Small intestine (tissue), 7 donors: ENCODE data around the gene PFDN5. TPM values are rescaled to one million over a fixed set of nuclear protein-coding genes. Genes with fewer than 3 reads are reported as not detected.
"Not testable (repeated sequence)": the region's sequence is repeated elsewhere in the genome, so short reads cannot be mapped to it uniquely, and the experiment has no call there.

Experiments used
- DNase-seq, 2 donors: peaks; one replicate each; pipeline versions ENCODE4 v3.0.0 to v3.0.0-alpha.2; 2013
- FAIRE-seq: peaks from 2 replicates; lab custom pipeline; 2012; peaks lifted over from hg19 to GRCh38; lab: Jason Lieb, UNC
- H3K27ac ChIP-seq, 3 donors: one replicate each; pipeline ENCODE4 v1.5.1; 2013; ENCODE audit warnings: low read length in 2 of 3, mild to moderate bottlenecking in 2 of 3, control low read depth in 1 of 3, inconsistent platforms in 1 of 3, low read depth in 1 of 3, moderate library complexity in 1 of 3
- H3K27me3 ChIP-seq, 3 donors: one replicate each; pipeline ENCODE4 v1.6.1; 2013; ENCODE audit warnings: low read length in 3 of 3, inconsistent platforms in 1 of 3; ENCODE audit not compliant: control insufficient read depth in 3 of 3, insufficient read depth in 3 of 3
- H3K36me3 ChIP-seq, 3 donors: one replicate each; pipeline ENCODE4 v1.6.1; 2013; ENCODE audit warnings: low read length in 3 of 3, inconsistent platforms in 1 of 3, low read depth in 1 of 3, mild to moderate bottlenecking in 1 of 3, moderate library complexity in 1 of 3; ENCODE audit not compliant: control insufficient read depth in 3 of 3, insufficient read depth in 2 of 3
- H3K4me1 ChIP-seq, 3 donors: one replicate each; pipeline ENCODE4 v1.6.1; 2013; ENCODE audit warnings: low read length in 2 of 3, inconsistent platforms in 1 of 3, low read depth in 1 of 3, mild to moderate bottlenecking in 1 of 3, moderate library complexity in 1 of 3; ENCODE audit not compliant: control insufficient read depth in 3 of 3, insufficient read depth in 2 of 3
- H3K4me3 ChIP-seq, 3 donors: one replicate each; pipeline ENCODE4 v1.5.1; 2013; ENCODE audit warnings: low read length in 3 of 3, control low read depth in 1 of 3, inconsistent platforms in 1 of 3, low read depth in 1 of 3, mild to moderate bottlenecking in 1 of 3, moderate library complexity in 1 of 3
- H3K9me3 ChIP-seq, 2 donors: one replicate each; pipeline ENCODE4 v1.6.1; 2013; ENCODE audit warnings: low read depth in 1 of 2, low read length in 1 of 2; ENCODE audit not compliant: control insufficient read depth in 2 of 2, insufficient read depth in 1 of 2
- WGBS, 3 donors: extraction: QIAGEN DNeasy Blood & Tissue Kit; methylation state at CpG; one replicate each; pipeline ENCODE4 v1.1.7; 2013; 5-methylcytosine and 5-hydroxymethylcytosine counted together
- polyA plus RNA-seq, 4 donors: library from polyadenylated mRNA; stranded (reverse) in 3 of 4; unstranded in 1 of 4; fragments of 200-250 nt in 3 of 4; fragments of 120-200 nt in 1 of 4; gene quantifications; one replicate each; pipeline versions ENCODE4 v1.2.1 to v1.2.3, GENCODE V29; 2013
- donor health status: healthy with polysubstance abuse.
- donor health status: control.
- donor health status: control.
- donor health status: Bipolar disorder and iron deficiency.
- donor health status: healthy.

The PFDN5 gene
- polyA plus RNA-seq, 4 donors: 620 to 1,223 (median 795) TPM

- Histone ChIP-seq H3K27ac (peak overlapping the region in 2 of 3 donors; percentile 82 to 97), H3K4me1 (peaks cover under 1 to 27% (median 3%) of the 10 kb centered on the region in 3 donors), H3K36me3 (no peaks in the 10 kb centered on the region), H3K9me3 (no peaks in the 10 kb centered on the region), H3K4me3 (peak overlapping the region; percentile 57 to 73 (median 57)), H3K27me3 (peaks cover 0 to 48% (median 0%) of the 10 kb centered on the region in 3 donors)
- no peak for FAIRE-seq
- WGBS, 3 donors: 0 to 2% (median 1%) methylated on average over 21 to 50 of the region's 50 CpGs
- peak in 1 of 2 donors; percentile 44 for DNase-seq
Measured at GRCh38 chr12:53325511-53326061, 30.2 kb downstream of the PFDN5 start.

DNA sequence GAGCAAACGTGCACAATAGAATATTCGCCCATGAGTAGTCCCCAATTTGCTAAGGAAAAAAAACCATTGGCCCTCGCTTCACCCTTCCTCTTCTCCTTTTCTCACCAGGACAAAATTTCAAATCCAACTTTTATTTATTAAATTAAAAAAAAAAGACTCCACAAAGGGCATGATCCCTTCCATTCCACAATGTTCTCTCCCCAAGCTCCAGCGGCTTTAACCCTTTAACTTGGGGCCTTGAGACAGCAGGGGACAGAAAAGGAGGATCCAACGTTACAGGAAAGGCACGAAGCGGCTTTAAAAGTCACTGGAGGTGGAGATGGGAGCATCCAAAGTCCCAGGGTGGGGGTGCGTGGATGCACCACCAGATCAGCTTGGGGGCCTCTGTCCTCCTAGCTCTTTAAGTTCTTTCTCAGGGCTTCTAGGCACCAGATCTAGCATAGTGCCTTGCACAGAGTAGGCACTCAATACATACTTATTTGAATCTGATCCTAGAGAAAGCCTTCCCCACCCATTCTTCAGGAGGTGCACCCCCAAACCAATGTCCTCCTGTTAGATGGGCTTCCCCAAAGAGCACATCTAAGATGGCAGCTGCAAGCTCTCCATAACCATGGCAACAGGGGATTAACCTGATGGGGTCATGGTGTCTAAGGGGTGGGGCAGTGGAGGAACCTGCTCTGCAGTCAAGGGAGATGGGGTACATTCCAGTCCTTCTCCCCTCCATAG is 31.3 kb downstream of the PFDN5 start:
- H3K4me3 ChIP-seq: no peak overlapping the region
- peaks cover 0 to 48% (median 0%) of the 10 kb centered on the region in 3 donors for H3K27me3 ChIP-seq
- no peaks in the 10 kb centered on the region for H3K9me3 ChIP-seq
- H3K4me1 ChIP-seq: peaks cover 0 to 27% (median 3%) of the 10 kb centered on the region in 3 donors
- no peaks in the 10 kb centered on the region for H3K36me3 ChIP-seq
- FAIRE-seq (no peak), DNase-seq (no peak)
- 66 to 82% (median 70%) methylated on average over 8 of the region's 8 CpGs for WGBS, 3 donors
- no peak overlapping the region for H3K27ac ChIP-seq

- Histone ChIP-seq H3K9me3 (no peaks in the 10 kb centered on the region), H3K27me3 (peaks cover 0 to 56% (median 0%) of the 10 kb centered on the region in 3 donors), H3K36me3 (no peaks in the 10 kb centered on the region), H3K4me1 (peaks cover 0 to 23% (median 0%) of the 10 kb centered on the region in 3 donors), H3K27ac (no peak overlapping the region), H3K4me3 (no peak overlapping the region)
- DNase-seq (peak in 1 of 2 donors; percentile 19), FAIRE-seq (no peak)
- 65 to 81% (median 67%) methylated on average over 3 of the region's 3 CpGs for WGBS, 3 donors
Measured at GRCh38 chr12:53327435-53328042, 32.2 kb downstream of the PFDN5 start.

- no peak for FAIRE-seq
Measured at GRCh38 chr12:53328043-53328435, 32.7 kb downstream of the PFDN5 start.

GRCh38 chr12:53330671-53331070 is 35.3 kb downstream of the PFDN5 start:
- peaks cover 0 to 5% (median 0%) of the 10 kb centered on the region in 3 donors for H3K4me1 ChIP-seq
- H3K9me3 ChIP-seq: no peaks in the 10 kb centered on the region
- no peaks in the 10 kb centered on the region for H3K36me3 ChIP-seq
- DNase-seq (no peak), FAIRE-seq (no peak)
- H3K27ac ChIP-seq: no peak overlapping the region
- peaks cover 0 to 56% (median 3%) of the 10 kb centered on the region in 3 donors for H3K27me3 ChIP-seq
- no peak overlapping the region for H3K4me3 ChIP-seq
- 64 to 85% (median 72%) methylated on average over 5 of the region's 5 CpGs for WGBS, 3 donors

More at GRCh38 chr12:53328043-53328435, 32.7 kb downstream of the PFDN5 start:
- H3K27ac ChIP-seq: no peak overlapping the region
- H3K4me3 ChIP-seq: no peak overlapping the region
- no peaks in the 10 kb centered on the region for H3K36me3 ChIP-seq
- H3K4me1 ChIP-seq: peaks cover 0 to 23% (median 0%) of the 10 kb centered on the region in 3 donors
- H3K9me3 ChIP-seq: no peaks in the 10 kb centered on the region
- no peak for DNase-seq
- 52 to 54% (median 52%) methylated on average over 12 to 16 of the region's 16 CpGs for WGBS, 3 donors
- peaks cover 0 to 60% (median 0%) of the 10 kb centered on the region in 3 donors for H3K27me3 ChIP-seq

GRCh38 chr12:53332339-53332738 is 37.0 kb downstream of the PFDN5 start:
- peaks cover 0 to 57% (median 7%) of the 10 kb centered on the region in 3 donors for H3K27me3 ChIP-seq
- not testable (repeated sequence) for H3K36me3 ChIP-seq, FAIRE-seq, H3K9me3 ChIP-seq, DNase-seq, H3K27ac ChIP-seq, H3K4me1 ChIP-seq, H3K4me3 ChIP-seq

DNA sequence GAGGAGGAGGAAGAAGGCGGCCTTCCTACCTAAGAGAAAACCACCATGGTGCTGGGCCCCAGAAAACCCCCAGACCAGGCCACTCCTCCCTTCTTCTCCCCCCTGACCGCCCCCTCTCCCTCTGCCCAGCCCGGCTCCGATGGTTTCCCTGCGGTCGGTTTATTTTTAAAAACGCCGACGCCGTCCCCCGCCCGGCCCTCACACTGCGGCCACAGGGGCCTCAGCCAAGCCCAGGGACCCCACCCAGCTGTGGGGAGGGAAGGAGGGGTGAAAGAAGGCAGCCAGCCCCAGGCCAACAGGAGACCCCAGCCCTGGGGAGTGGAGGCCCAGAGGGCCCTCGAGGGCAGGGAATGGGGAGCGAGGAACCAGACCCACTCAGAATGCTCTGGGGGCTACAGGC is 37.4 kb downstream of the PFDN5 start:
- H3K9me3 ChIP-seq: no peaks in the 10 kb centered on the region
- H3K27ac ChIP-seq: no peak overlapping the region
- 53 to 89% (median 84%) methylated on average over 3 to 15 of the region's 15 CpGs for WGBS, 3 donors
- DNase-seq (no peak), FAIRE-seq (no peak)
- H3K4me1 ChIP-seq: no peaks in the 10 kb centered on the region
- peaks cover 0 to 56% (median 10%) of the 10 kb centered on the region in 3 donors for H3K27me3 ChIP-seq
- no peak overlapping the region for H3K4me3 ChIP-seq
- H3K36me3 ChIP-seq: no peaks in the 10 kb centered on the region

- FAIRE-seq (no peak), DNase-seq (no peak)
- no peaks in the 10 kb centered on the region for H3K4me1 ChIP-seq
- H3K4me3 ChIP-seq: no peak overlapping the region
- H3K27me3 ChIP-seq: peaks cover 0 to 56% (median 10%) of the 10 kb centered on the region in 3 donors
- no peaks in the 10 kb centered on the region for H3K9me3 ChIP-seq
- H3K36me3 ChIP-seq: no peaks in the 10 kb centered on the region
- WGBS, 3 donors: 78 to 89% (median 82%) methylated on average over 4 of the region's 4 CpGs
- H3K27ac ChIP-seq: no peak overlapping the region
Measured at GRCh38 chr12:53333289-53333688, 37.9 kb downstream of the PFDN5 start.
